ENCODE measurements around the gene TACC2.

DNA sequence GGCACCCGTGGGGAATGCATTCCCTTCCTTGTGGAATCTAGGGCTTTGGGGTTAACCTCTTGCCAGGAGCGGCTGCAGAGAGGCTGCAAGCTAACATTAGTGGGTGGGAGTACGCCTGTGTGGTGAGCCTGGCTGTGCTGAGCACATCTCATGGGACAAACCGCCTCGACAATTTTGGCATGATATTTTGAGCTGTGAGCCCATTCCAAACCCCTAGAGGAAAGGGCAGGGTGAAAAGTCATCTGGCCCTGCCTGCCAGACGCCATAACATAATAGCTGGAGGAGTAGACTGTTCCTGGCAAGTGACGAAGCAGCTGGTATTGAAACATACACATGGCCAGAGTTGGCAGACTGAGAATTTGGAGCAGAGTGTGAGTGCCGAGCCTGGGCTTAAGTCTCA is 110.0 kb downstream of the TACC2 start:
- TF ChIP-seq CTCF (IDR thresholded peaks at IDR 0.05; ENCODE audit: extremely low read depth in 1 of 2, insufficient read depth in 1 of 2, low read depth in 1 of 2, low read length in 2 of 2) = no peak
- TF ChIP-seq GATA2 (IDR thresholded peaks at IDR 0.05; ENCODE audit: insufficient read depth, insufficient read length, low read depth, low read length) = no peak
- TF ChIP-seq POLR2A (IDR thresholded peaks at IDR 0.05; ENCODE audit: low read depth, low read length) = no peak
- TF ChIP-seq POLR2AphosphoS5 (IDR thresholded peaks at IDR 0.05; ENCODE audit: insufficient read depth, low read depth, low read length) = no peak
- no peak for TF ChIP-seq EZH2 (IDR thresholded peaks at IDR 0.05; ENCODE audit: borderline replicate concordance, low read depth, low read length, severe bottlenecking)
- TF ChIP-seq MYC (IDR thresholded peaks at IDR 0.05; ENCODE audit: low read depth, low read length) = no peak
- no peak for TF ChIP-seq FOS (IDR thresholded peaks at IDR 0.05; ENCODE audit: borderline replicate concordance, insufficient read depth, low read length)
- TF ChIP-seq, protein P1, sequence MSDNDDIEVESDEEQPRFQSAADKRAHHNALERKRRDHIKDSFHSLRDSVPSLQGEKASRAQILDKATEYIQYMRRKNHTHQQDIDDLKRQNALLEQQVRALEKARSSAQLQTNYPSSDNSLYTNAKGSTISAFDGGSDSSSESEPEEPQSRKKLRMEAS (IDR thresholded peaks at IDR 0.05; ENCODE audit: insufficient read depth, insufficient read length) = no peak
